ENCODE measurements around the gene AKR1C1. TPM values are rescaled to one million over a fixed set of nuclear protein-coding genes. Genes with fewer than 3 reads are reported as not detected.

The AKR1C1 gene
- total and polyA plus RNA-seq, 2 of the 4 experiments (the other 2 are of a cell fraction): 5.0 to 5.4 TPM

GRCh38 chr10:4916086-4916716 lies 47.0 kb upstream of the AKR1C1 start:
- Histone ChIP-seq H3K27me3 (ENCODE audit: control insufficient read depth, insufficient read depth, low read length) (no peaks in the 10 kb centered on the region), H3K14ac (replicated peaks; ENCODE audit: low read depth, low read length) (no peak overlapping the region), H2BK20ac (ENCODE audit: low read depth, low read length) (no peak overlapping the region), H3K9ac (ENCODE audit: low read depth, low read length) (no peak overlapping the region), H2BK5ac (ENCODE audit: low read depth, low read length, poor library complexity, severe bottlenecking) (no peak overlapping the region), H3K36me3 (ENCODE audit: control insufficient read depth, insufficient read depth, low read length) (no peaks in the 10 kb centered on the region), H4K8ac (ENCODE audit: low read depth in 2 of 2, low read length in 2 of 2) (no peak overlapping the region), H3K4me3 (ENCODE audit: insufficient read depth, low read depth, low read length) (no peak overlapping the region), H3K4me2 (ENCODE audit: low read depth, low read length) (no peak overlapping the region), H2AK9ac (replicated peaks; ENCODE audit: low read depth, low read length, poor library complexity) (no peak overlapping the region), H2BK15ac (ENCODE audit: low read depth, low read length) (no peak overlapping the region), H3K4ac (ENCODE audit: low read depth, low read length) (no peak overlapping the region), H3K18ac (ENCODE audit: low read depth, low read length) (no peak overlapping the region), H3K79me1 (ENCODE audit: low read depth in 1 of 2, low read length in 2 of 2) (no peaks in the 10 kb centered on the region), H4K91ac (ENCODE audit: insufficient read depth, low read depth, low read length) (no peak overlapping the region), H2AK5ac (ENCODE audit: low read depth, low read length) (no peak overlapping the region), H2BK120ac (ENCODE audit: low read depth, low read length) (no peak overlapping the region), H3K9me1 (ENCODE audit: insufficient read depth, low read length) (no peaks in the 10 kb centered on the region), H3K9me3 (ENCODE audit: control insufficient read depth, insufficient read depth, low read length) (no peaks in the 10 kb centered on the region), H3K27ac (ENCODE audit: insufficient read depth, low read length) (no peak overlapping the region), H3K4me1 (ENCODE audit: control insufficient read depth, insufficient read depth, low read length) (no peaks in the 10 kb centered on the region), H3K23ac (ENCODE audit: low read depth, low read length) (no peak overlapping the region), H3K56ac (ENCODE audit: extremely low read depth, insufficient read depth, low read length) (no peak overlapping the region), H4K20me1 (ENCODE audit: insufficient read depth, low read length) (no peaks in the 10 kb centered on the region), H2AFZ (replicated peaks; ENCODE audit: low read length, poor library complexity) (no peak overlapping the region), H4K5ac (ENCODE audit: low read depth, low read length) (no peak overlapping the region)
- no peak for DNase-seq
- intact Hi-C loops (cut with micrococcal nuclease) (no loop called here), dilution Hi-C loops (cut with HindIII; ENCODE audit: low sequenced_read_pairs, unreplicated experiment) (no loop called here), in situ Hi-C loops (cut with MboI; ENCODE audit: low sequenced_read_pairs) (no loop called here)
- TF ChIP-seq MAFK (IDR thresholded peaks at IDR 0.05; ENCODE audit: low read depth, low read length) (no peak), CEBPB (IDR thresholded peaks at IDR 0.05; ENCODE audit: low read depth, low read length) (no peak), BHLHE40 (IDR thresholded peaks at IDR 0.05; ENCODE audit: low read depth, low read length) (no peak), RFX5 (IDR thresholded peaks at IDR 0.05; ENCODE audit: low read depth, low read length) (no peak), FOS (IDR thresholded peaks at IDR 0.05; ENCODE audit: low read depth, low read length) (no peak), ELK1 (IDR thresholded peaks at IDR 0.05; ENCODE audit: borderline replicate concordance, low read depth, low read length) (no peak), USF2 (IDR thresholded peaks at IDR 0.05; ENCODE audit: low read depth, low read length) (no peak), RCOR1 (IDR thresholded peaks at IDR 0.05; ENCODE audit: insufficient replicate concordance, low read length) (no peak), CHD1 (IDR thresholded peaks at IDR 0.05; ENCODE audit: low read depth, low read length) (no peak), NFE2L2 (IDR thresholded peaks at IDR 0.05; ENCODE audit: low read depth, low read length) (no peak), POLR2A (IDR thresholded peaks at IDR 0.05; ENCODE audit: low read depth, low read length) (no peak), MXI1 (IDR thresholded peaks at IDR 0.05; ENCODE audit: borderline replicate concordance, low read depth, low read length) (no peak), MAZ (IDR thresholded peaks at IDR 0.05; ENCODE audit: borderline replicate concordance, low read depth, low read length) (no peak), SMC3 (IDR thresholded peaks at IDR 0.05; ENCODE audit: low read depth, low read length) (no peak), RAD21 (IDR thresholded peaks at IDR 0.05; ENCODE audit: low read length) (no peak), CTCF (conservative IDR thresholded peaks at IDR 0.05; ENCODE audit: low read depth, low read length) (no peak)
- WGBS, 2 experiments (ENCODE audit: extremely low coverage in 2 of 2, insufficient read length in 1 of 2): no CpG with 5 or more reads among the region's 3 CpGs
- CTCF ChIA-PET: no interaction called here
- no peak for ATAC-seq (ENCODE audit: low read depth)
- BruUV-seq (replicated peaks): no TSS peak
- POLR2A ChIA-PET (ENCODE audit: unreplicated experiment): no interaction called here

Data from IMR-90 (cell line).